SK-N-SH (cell line): ENCODE measurements around the gene SH2D3C. TPM values are rescaled to one million over a fixed set of nuclear protein-coding genes. Genes with fewer than 3 reads are reported as not detected.
A peak's percentile ranks its signal among the peaks of the same experiment; 100 is the strongest.

Experiments
- CTCF ChIA-PET: fragments of 300-600, 350-600 bp; formaldehyde crosslinking; extraction: SDS; loops from one replicate; lab custom pipeline; 2021; lab: Yijun Ruan, JAX
- POLR2A ChIA-PET: fragments of 350-600 bp; sonication (Branson Sonifier 250); formaldehyde crosslinking; extraction: SDS; loops from one replicate; lab custom pipeline; 2020; ENCODE audit warnings: antibody characterized with exemption, inconsistent platforms; lab: Yijun Ruan, JAX
- DNase-seq: peaks from one replicate; pipeline ENCODE4 v3.0.0; 2012
- H2AFZ ChIP-seq: fragments of 200-600 bp; sonication (generic); 2 replicates; pipeline ENCODE4 v1.8.1; 2016; ENCODE audit warnings: antibody characterized with exemption, mild to moderate bottlenecking, low read depth
- H3F3A ChIP-seq: fragments of 200-600 bp; sonication (generic); replicated peaks from 2 replicates; pipeline ENCODE3; 2016; ENCODE audit warnings: antibody characterized with exemption, mild to moderate bottlenecking; ENCODE audit not compliant: insufficient read depth
- H3K27ac ChIP-seq, 2 experiments: fragments of 200-500 bp in 1 of 2; fragments of 200-600 bp in 1 of 2; sonication (Bioruptor generic) in 1 of 2; sonication (generic), shearing (Covaris generic) in 1 of 2; 2 replicates each; pipeline versions ENCODE4 v1.5.1 to v1.6.1; 2014 to 2016; ENCODE audit warnings: low read depth in 2 of 2, inconsistent platforms in 1 of 2, low read length in 1 of 2, mild to moderate bottlenecking in 1 of 2, mixed read lengths in 1 of 2
- H3K27me3 ChIP-seq: fragments of 200-600 bp; sonication (generic), shearing (Covaris generic); 2 replicates; pipeline ENCODE4 v1.6.1; 2016; ENCODE audit warnings: mixed run types; ENCODE audit not compliant: insufficient read depth
- H3K36me3 ChIP-seq, 2 experiments: fragments of 200-500 bp in 1 of 2; fragments of 200-600 bp in 1 of 2; sonication (Bioruptor generic) in 1 of 2; sonication (generic) in 1 of 2; replicated peaks in 1 of 2; 2 replicates each; pipeline versions ENCODE3 to v1.5.1; 2014 to 2016; ENCODE audit warnings: low read length in 1 of 2, mild to moderate bottlenecking in 1 of 2; ENCODE audit not compliant: insufficient read depth in 2 of 2, control insufficient read depth in 1 of 2
- H3K4me1 ChIP-seq, 2 experiments: fragments of 200-500 bp in 1 of 2; fragments of 200-600 bp in 1 of 2; sonication (Bioruptor generic) in 1 of 2; sonication (generic), shearing (Covaris generic) in 1 of 2; 2 replicates each; pipeline versions ENCODE4 v1.5.1 to v1.6.1; 2014 to 2016; ENCODE audit warnings: low read depth in 1 of 2, low read length in 1 of 2, mixed run types in 1 of 2; ENCODE audit not compliant: insufficient read depth in 2 of 2, control insufficient read depth in 1 of 2
- H3K4me2 ChIP-seq: fragments of 200-600 bp; sonication (generic), shearing (Covaris generic); 2 replicates; pipeline ENCODE4 v1.6.1; 2017; ENCODE audit warnings: mixed run types
- H3K4me3 ChIP-seq, 2 experiments: fragments of 200-500 bp in 1 of 2; fragments of 200-600 bp in 1 of 2; sonication (Bioruptor generic) in 1 of 2; sonication (generic), shearing (Covaris generic) in 1 of 2; 2 replicates each; pipeline versions ENCODE4 v1.5.1 to v1.8.1; 2014 to 2016; ENCODE audit warnings: low read depth in 2 of 2, inconsistent platforms in 1 of 2, low read length in 1 of 2, mild to moderate bottlenecking in 1 of 2, mixed read lengths in 1 of 2, moderate library complexity in 1 of 2
- H3K79me2 ChIP-seq: fragments of 200-600 bp; sonication (generic); 2 replicates; pipeline ENCODE4 v1.8.1; 2017; ENCODE audit warnings: mild to moderate bottlenecking; ENCODE audit not compliant: insufficient read depth
- H3K9ac ChIP-seq: fragments of 200-600 bp; sonication (generic); 2 replicates; pipeline ENCODE4 v1.6.1; 2017; ENCODE audit warnings: mixed run types
- H3K9me2 ChIP-seq: fragments of 200-600 bp; sonication (generic); 2 replicates; pipeline ENCODE4 v1.6.1; 2017; ENCODE audit warnings: mixed run types
- H3K9me3 ChIP-seq: fragments of 200-600 bp; sonication (generic); 2 replicates; pipeline ENCODE4 v1.6.1; 2017; ENCODE audit warnings: mixed run types, mild to moderate bottlenecking, moderate library complexity
- H4K20me1 ChIP-seq: fragments of 200-600 bp; sonication (generic); 2 replicates; pipeline ENCODE4 v1.6.1; 2017; ENCODE audit warnings: mild to moderate bottlenecking, mixed run types; ENCODE audit not compliant: insufficient read depth
- CTCF ChIP-seq: fragments of 200-600 bp; sonication (generic); IDR thresholded peaks from 2 replicates; pipeline ENCODE4 v1.6.1; 2017; ENCODE audit warnings: antibody characterized with exemption, mild to moderate bottlenecking, moderate library complexity
- ELF1 ChIP-seq: IDR thresholded peaks from 2 replicates; pipeline ENCODE4 v1.4.0; 2012
- GABPA ChIP-seq: IDR thresholded peaks from 2 replicates; pipeline ENCODE4 v1.4.0; 2012; ENCODE audit warnings: low read depth, mild to moderate bottlenecking
- MAX ChIP-seq: IDR thresholded peaks from 2 replicates; pipeline ENCODE4 v1.4.0; 2012; ENCODE audit warnings: low read depth
- MEF2A ChIP-seq: IDR thresholded peaks from 2 replicates; pipeline ENCODE4 v1.4.0; 2012; ENCODE audit warnings: low read depth, borderline replicate concordance
- MXI1 ChIP-seq: IDR thresholded peaks from 2 replicates; pipeline ENCODE4 v1.6.1; 2012; ENCODE audit warnings: mild to moderate bottlenecking, low read depth, low read length, improper control_type of control experiment
- NRF1 ChIP-seq: IDR thresholded peaks from 2 replicates; pipeline ENCODE4 v1.6.1; 2012; ENCODE audit warnings: low read depth, mild to moderate bottlenecking, low read length
- PBX3 ChIP-seq: IDR thresholded peaks from 2 replicates; pipeline ENCODE4; 2012
- POLR2AphosphoS5 ChIP-seq: IDR thresholded peaks from 2 replicates; pipeline ENCODE4 v1.6.1; 2012; ENCODE audit warnings: low read depth, low read length
- REST ChIP-seq: IDR thresholded peaks from 2 replicates; pipeline ENCODE4 v1.6.1; 2012; ENCODE audit warnings: mild to moderate bottlenecking, low read depth, low read length, moderate library complexity
- SIN3A ChIP-seq: IDR thresholded peaks from 2 replicates; pipeline ENCODE4 v1.6.1; 2012; ENCODE audit warnings: low read depth, mild to moderate bottlenecking, low read length, moderate library complexity, borderline replicate concordance
- TAF1 ChIP-seq: IDR thresholded peaks from 2 replicates; pipeline ENCODE4 v1.6.1; 2012; ENCODE audit warnings: low read depth, mild to moderate bottlenecking, low read length, moderate library complexity, borderline replicate concordance
- TCF12 ChIP-seq: IDR thresholded peaks from 2 replicates; pipeline ENCODE4 v1.4.0; 2012
- TEAD4 ChIP-seq: IDR thresholded peaks from 2 replicates; pipeline ENCODE4 v1.4.0; 2012; ENCODE audit warnings: mild to moderate bottlenecking, borderline replicate concordance; ENCODE audit not compliant: insufficient read depth
- USF1 ChIP-seq: IDR thresholded peaks from 2 replicates; pipeline ENCODE4 v1.4.0; 2012; ENCODE audit warnings: low read depth, borderline replicate concordance
- YY1 ChIP-seq: IDR thresholded peaks from 2 replicates; pipeline ENCODE4 v1.4.0; 2012; ENCODE audit warnings: low read depth, mild to moderate bottlenecking
- ZBTB33 ChIP-seq: IDR thresholded peaks from 2 replicates; pipeline ENCODE4 v1.4.0; 2012; ENCODE audit warnings: low read depth, borderline replicate concordance
- WGBS: methylation state at CpG from one replicate; pipeline ENCODE4 v1.1.6; 2017; ENCODE audit warnings: low lambda C conversion rate; 5-methylcytosine and 5-hydroxymethylcytosine counted together
- polyA plus RNA-seq, 3 experiments: library from polyadenylated mRNA; depleted of rRNA; stranded (reverse); fragments of >200 nt; gene quantifications; 2 replicates each; pipeline ENCODE4 v1.2.3, GENCODE V29; 2012

SH2D3C gene
- polyA plus RNA-seq, 1 of the 3 experiments (the other 2 are of a cell fraction): 0.15 TPM

GRCh38 chr9:127802576-127803443 is 24.3 kb upstream of the SH2D3C start, which contains the start of gene FPGS:
Gene FPGS (plus strand): TSS chr9:127802882. CDS start chr9:127802925, 43 bp downstream.
- H3K9me2 ChIP-seq: no peaks in the 10 kb centered on the region
- DNase-seq: peak; percentile 98
- H3K9ac ChIP-seq: peak within 1 kb of the TSS; percentile 99
- TF ChIP-seq TAF1: peak; percentile 32; the same call in 1 of the 2 replicates
- TF ChIP-seq MEF2A: no peak
- TF ChIP-seq PBX3: peak; percentile 34; the same call in 1 of the 2 replicates
- peak; percentile 12; the same call in 1 of the 2 replicates for TF ChIP-seq NRF1
- no peak; the same call in 1 of the 2 replicates for TF ChIP-seq YY1
- TF ChIP-seq ZBTB33: no peak
- TF ChIP-seq CTCF: 0 out of 2 replicates have a peak, but pooled peaks have one; percentile 1
- TF ChIP-seq REST: no peak
- TF ChIP-seq USF1: peak; percentile 76
- peak; percentile 74 for TF ChIP-seq GABPA
- TF ChIP-seq TEAD4: no peak
- peak; percentile 85 for TF ChIP-seq ELF1
- peak; percentile 96 for TF ChIP-seq MXI1
- peak; percentile 92 for TF ChIP-seq MAX
- TF ChIP-seq POLR2AphosphoS5: peak; percentile 47
- TF ChIP-seq SIN3A: peak; percentile 71; the same call in 1 of the 2 replicates
- TF ChIP-seq TCF12: no peak
- under 1% methylated on average over 52 of the region's 83 CpGs for WGBS
- H3K36me3 ChIP-seq: peaks cover 10 to 27% of the 10 kb centered on the region in 2 experiments
- H3K9me3 ChIP-seq: no peaks in the 10 kb centered on the region
- H3K4me2 ChIP-seq: peak within 1 kb of the TSS; percentile 91
- H2AFZ ChIP-seq: peak within 1 kb of the TSS; percentile 94
- H3K27ac ChIP-seq: peak within 1 kb of the TSS; percentile 86 to 92
- no peaks in the 10 kb centered on the region for H4K20me1 ChIP-seq
- peaks cover 13 to 16% of the 10 kb centered on the region in 2 experiments; a peak in 3 of 4 replicates for H3K4me1 ChIP-seq
- CTCF ChIA-PET: interaction anchor here (0.7 to 2.0 kb wide), 9 partner anchors 10 to 119 kb away, joined by 3 to 12 read pairs (median 4); no protein-coding TSS in a partner anchor
- H3K27me3 ChIP-seq: no peaks in the 10 kb centered on the region
- peaks cover 35% of the 10 kb centered on the region for H3K79me2 ChIP-seq
- H3K4me3 ChIP-seq: peak within 1 kb of the TSS; percentile 76 to 87
- POLR2A ChIA-PET: interaction anchor here (0.6 to 2.0 kb wide), 5 partner anchors 11 to 233 kb away, joined by 3 to 10 read pairs (median 4); partner anchors contain the start of gene CDK9
- H3F3A ChIP-seq: peaks cover 16% of the 10 kb centered on the region
